ENCODE measurements around the gene ETFRF1. TPM values are rescaled to one million over a fixed set of nuclear protein-coding genes. Genes with fewer than 3 reads are reported as not detected.

The ETFRF1 gene
- total RNA-seq, 3 donors from 2014 or later = 13.7 to 26.4 (median 19.6) TPM

DNA sequence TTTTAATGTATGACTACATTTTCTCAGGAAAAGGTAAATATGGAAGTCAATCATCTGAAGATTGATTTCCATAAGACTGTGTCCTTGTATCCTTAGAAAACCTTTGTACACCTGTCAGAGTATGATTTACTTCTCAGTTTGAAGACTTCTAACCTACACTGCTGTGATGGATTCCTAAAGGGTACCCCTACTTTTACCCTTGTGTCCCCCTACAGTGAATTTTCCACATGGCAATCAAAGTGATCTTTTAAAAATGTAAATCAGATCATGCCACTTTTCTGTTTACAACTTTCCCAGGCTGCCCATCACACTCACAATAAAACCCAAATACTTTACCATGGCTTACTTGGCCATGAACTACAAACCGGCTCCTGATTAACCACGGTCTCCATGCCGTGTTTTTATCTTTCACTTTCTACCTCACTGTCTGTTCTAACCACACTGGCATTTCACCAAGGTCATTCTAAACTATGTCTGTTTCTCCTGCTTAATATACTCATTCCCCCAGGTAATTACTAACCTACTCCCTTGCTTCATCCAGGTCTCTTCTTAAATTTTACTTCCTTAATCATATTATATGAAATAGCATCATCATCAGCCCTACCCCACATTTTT is 8.1 kb upstream of the ETFRF1 start:
- H3K36me3 ChIP-seq (ENCODE audit: low read depth) = no peaks in the 10 kb centered on the region
- TF ChIP-seq, protein P1, sequence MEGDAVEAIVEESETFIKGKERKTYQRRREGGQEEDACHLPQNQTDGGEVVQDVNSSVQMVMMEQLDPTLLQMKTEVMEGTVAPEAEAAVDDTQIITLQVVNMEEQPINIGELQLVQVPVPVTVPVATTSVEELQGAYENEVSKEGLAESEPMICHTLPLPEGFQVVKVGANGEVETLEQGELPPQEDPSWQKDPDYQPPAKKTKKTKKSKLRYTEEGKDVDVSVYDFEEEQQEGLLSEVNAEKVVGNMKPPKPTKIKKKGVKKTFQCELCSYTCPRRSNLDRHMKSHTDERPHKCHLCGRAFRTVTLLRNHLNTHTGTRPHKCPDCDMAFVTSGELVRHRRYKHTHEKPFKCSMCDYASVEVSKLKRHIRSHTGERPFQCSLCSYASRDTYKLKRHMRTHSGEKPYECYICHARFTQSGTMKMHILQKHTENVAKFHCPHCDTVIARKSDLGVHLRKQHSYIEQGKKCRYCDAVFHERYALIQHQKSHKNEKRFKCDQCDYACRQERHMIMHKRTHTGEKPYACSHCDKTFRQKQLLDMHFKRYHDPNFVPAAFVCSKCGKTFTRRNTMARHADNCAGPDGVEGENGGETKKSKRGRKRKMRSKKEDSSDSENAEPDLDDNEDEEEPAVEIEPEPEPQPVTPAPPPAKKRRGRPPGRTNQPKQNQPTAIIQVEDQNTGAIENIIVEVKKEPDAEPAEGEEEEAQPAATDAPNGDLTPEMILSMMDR (IDR thresholded peaks at IDR 0.05) = no peak
- H3K9me3 ChIP-seq = no peaks in the 10 kb centered on the region
- ATAC-seq = no peak
- intact Hi-C loops (cut with DNase I, micrococcal nuclease) = no loop called here
- no peaks in the 10 kb centered on the region for H3K4me1 ChIP-seq (ENCODE audit: low read depth)
- no peak overlapping the region for H3K4me3 ChIP-seq
- DNase-seq = no peak

DNA sequence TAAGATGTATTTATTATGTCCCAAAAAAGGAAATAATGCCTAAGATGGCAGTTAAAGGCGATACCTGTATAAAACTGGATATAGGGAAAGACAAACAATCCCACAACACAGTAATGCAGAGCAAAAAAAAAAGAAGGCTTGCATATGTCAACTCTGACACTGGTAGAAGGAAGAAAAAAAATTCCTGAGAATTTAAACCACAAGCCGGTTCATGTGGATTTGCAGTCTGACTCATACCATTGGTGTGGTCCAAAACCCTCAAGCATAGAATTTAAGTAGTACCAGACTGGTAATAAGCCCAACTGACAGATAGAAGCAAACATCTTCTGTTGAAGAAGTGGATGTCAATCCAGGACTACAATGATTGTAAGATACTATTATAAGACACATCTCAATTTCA is 7.3 kb upstream of the ETFRF1 start:
- no peak for ATAC-seq
- TF ChIP-seq, protein P1 (IDR thresholded peaks at IDR 0.05) = no peak
- Histone ChIP-seq H3K36me3 (ENCODE audit: low read depth) (no peaks in the 10 kb centered on the region), H3K4me3 (no peak overlapping the region), H3K4me1 (ENCODE audit: low read depth) (no peaks in the 10 kb centered on the region), H3K9me3 (no peaks in the 10 kb centered on the region)
- no peak for DNase-seq
- intact Hi-C loops (cut with DNase I, micrococcal nuclease) = no loop called here

GRCh38 chr12:25189656-25190055 is 5.4 kb upstream of the ETFRF1 start:
- DNase-seq (no peak), ATAC-seq (no peak)
- intact Hi-C loops (cut with DNase I, micrococcal nuclease) = no loop called here
- Histone ChIP-seq H3K4me3 (no peak overlapping the region), H3K4me1 (ENCODE audit: low read depth) (peaks cover 2% of the 10 kb centered on the region), H3K9me3 (no peaks in the 10 kb centered on the region), H3K36me3 (ENCODE audit: low read depth) (no peaks in the 10 kb centered on the region)
- TF ChIP-seq, protein P1 (IDR thresholded peaks at IDR 0.05) = no peak

DNA sequence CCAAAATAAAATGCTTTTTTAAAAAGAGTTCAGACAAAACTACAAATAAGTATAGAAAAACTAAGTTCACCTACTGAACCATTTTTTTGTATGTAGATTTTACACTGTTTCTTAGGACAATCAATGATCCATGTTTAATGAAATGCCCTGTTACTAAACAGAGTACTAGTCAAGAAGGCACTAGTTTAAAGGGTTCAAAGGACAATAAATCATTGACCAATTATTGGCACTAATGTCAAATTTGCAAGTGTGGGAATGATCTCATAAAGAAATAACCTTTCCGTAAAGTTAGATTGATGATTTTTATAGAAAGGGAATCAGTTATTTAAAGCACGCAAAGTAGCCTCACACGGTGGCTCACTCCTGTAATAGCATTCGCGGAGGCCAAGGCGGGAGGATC is 4.2 kb upstream of the ETFRF1 start:
- TF ChIP-seq, protein P1 (IDR thresholded peaks at IDR 0.05) = no peak
- Histone ChIP-seq H3K4me1 (ENCODE audit: low read depth) (peaks cover 4% of the 10 kb centered on the region), H3K36me3 (ENCODE audit: low read depth) (no peaks in the 10 kb centered on the region), H3K9me3 (no peaks in the 10 kb centered on the region), H3K4me3 (no peak overlapping the region)
- DNase-seq (no peak), ATAC-seq (no peak)
- intact Hi-C loops (cut with DNase I, micrococcal nuclease) = no loop called here

DNA sequence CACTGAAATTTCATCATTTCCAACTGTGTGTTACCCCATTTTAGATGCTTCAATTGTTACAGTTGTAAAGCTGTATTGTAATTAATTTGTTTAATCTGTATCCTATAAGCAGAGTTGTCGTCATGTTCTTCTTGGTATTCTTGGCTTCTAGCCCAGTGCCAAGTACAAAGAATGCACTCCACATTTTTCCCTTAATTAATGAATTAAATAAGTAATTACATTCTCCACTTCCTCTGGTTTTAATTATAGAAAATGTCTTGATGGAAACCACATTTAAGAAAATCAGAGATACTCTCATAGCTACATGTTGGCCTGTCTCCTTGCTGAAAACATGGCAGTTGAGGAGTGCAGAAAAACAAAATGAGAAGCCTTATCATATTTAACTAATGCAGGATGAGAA is 823 bp upstream of the ETFRF1 start:
- no peak for DNase-seq
- ATAC-seq = no peak
- no peak overlapping the region for H3K4me3 ChIP-seq
- H3K9me3 ChIP-seq = no peaks in the 10 kb centered on the region
- intact Hi-C loops (cut with DNase I, micrococcal nuclease) = no loop called here
- peaks cover 4% of the 10 kb centered on the region for H3K4me1 ChIP-seq (ENCODE audit: low read depth)
- no peaks in the 10 kb centered on the region for H3K36me3 ChIP-seq (ENCODE audit: low read depth)
- TF ChIP-seq, protein P1 (IDR thresholded peaks at IDR 0.05) = no peak

GRCh38 chr12:25194722-25195055 is 348 bp upstream of the ETFRF1 start:
- peak overlapping the region; percentile 54 for H3K4me3 ChIP-seq
- no peaks in the 10 kb centered on the region for H3K36me3 ChIP-seq (ENCODE audit: low read depth)
- TF ChIP-seq, protein P1 (IDR thresholded peaks at IDR 0.05) = no peak
- ATAC-seq (peak; percentile 12), DNase-seq (no peak)
- no peaks in the 10 kb centered on the region for H3K9me3 ChIP-seq
- peaks cover 4% of the 10 kb centered on the region for H3K4me1 ChIP-seq (ENCODE audit: low read depth)
- intact Hi-C loops (cut with DNase I, micrococcal nuclease) = no loop called here

Measured in mucosa of descending colon (tissue), 3 donors.